DOHH2 (cell line): Measurements from ENCODE around the gene MUC6.

Experiments
- H3F3A ChIP-seq: fragments of 200-600 bp; sonication (generic), shearing (Covaris generic); 2 replicates; pipeline ENCODE4 v1.6.0; 2016; ENCODE audit warnings: antibody characterized with exemption, mild to moderate bottlenecking; ENCODE audit not compliant: control insufficient read depth, insufficient read depth
- H3K27ac ChIP-seq: fragments of 200-600 bp; sonication (generic); 2 replicates; pipeline ENCODE4 v1.5.1; 2014; ENCODE audit warnings: low read depth, mild to moderate bottlenecking, low read length, moderate library complexity
- H3K27me3 ChIP-seq: fragments of 200-600 bp; sonication (generic); 2 replicates; pipeline ENCODE4 v1.6.1; 2014; ENCODE audit warnings: mild to moderate bottlenecking, low read length, mixed read lengths; ENCODE audit not compliant: control insufficient read depth
- H3K36me3 ChIP-seq: fragments of 200-600 bp; sonication (generic); 2 replicates; pipeline ENCODE4 v1.6.1; 2014; ENCODE audit warnings: mild to moderate bottlenecking, low read length, moderate library complexity, mixed read lengths; ENCODE audit not compliant: control insufficient read depth
- H3K4me1 ChIP-seq: fragments of 200-600 bp; sonication (generic); 2 replicates; pipeline ENCODE4 v1.6.1; 2014; ENCODE audit warnings: mild to moderate bottlenecking, low read length, mixed read lengths; ENCODE audit not compliant: control insufficient read depth
- H3K4me2 ChIP-seq: fragments of 200-600 bp; sonication (generic); 2 replicates; pipeline ENCODE4 v1.6.0; 2014; ENCODE audit warnings: mild to moderate bottlenecking, low read length, moderate library complexity
- H3K4me3 ChIP-seq: fragments of 200-600 bp; sonication (generic); 2 replicates; pipeline ENCODE4 v1.5.1; 2014; ENCODE audit warnings: mild to moderate bottlenecking, low read length, mixed read lengths
- H3K79me2 ChIP-seq: fragments of 200-600 bp; sonication (generic); 2 replicates; pipeline ENCODE4 v1.6.1; 2014; ENCODE audit warnings: mild to moderate bottlenecking, low read length, mixed read lengths; ENCODE audit not compliant: control insufficient read depth
- H3K9me2 ChIP-seq: fragments of 200-600 bp; sonication (generic); replicated peaks from 2 replicates; pipeline ENCODE4 v1.6.1; 2014; ENCODE audit warnings: mild to moderate bottlenecking, low read length, mixed read lengths; ENCODE audit not compliant: control insufficient read depth
- H3K9me3 ChIP-seq: fragments of 200-600 bp; sonication (generic); 2 replicates; pipeline ENCODE4 v1.6.1; 2014; ENCODE audit warnings: antibody characterized with exemption, low read length, mixed read lengths; ENCODE audit not compliant: control insufficient read depth, insufficient read depth
- H4K20me1 ChIP-seq: fragments of 200-600 bp; sonication (generic); 2 replicates; pipeline ENCODE4 v1.6.0; 2014; ENCODE audit warnings: low read depth, mild to moderate bottlenecking, antibody characterized with exemption, low read length, moderate library complexity; ENCODE audit not compliant: control insufficient read depth, insufficient read depth
- EZH2phosphoT487 ChIP-seq: fragments of 200-600 bp; sonication (generic); IDR thresholded peaks from 2 replicates; pipeline ENCODE4 v1.6.1; 2017; ENCODE audit warnings: borderline replicate concordance, mild to moderate bottlenecking, antibody characterized with exemption, low read length, moderate library complexity, mixed read lengths
- TF ChIP-seq, protein P1 (sequence below): fragments of 200-600 bp; sonication (generic); IDR thresholded peaks from one replicate; pipeline ENCODE4 v1.5.1; 2014; ENCODE audit warnings: antibody characterized with exemption, mild to moderate bottlenecking, low read depth, low read length; ENCODE audit not compliant: poor library complexity, severe bottlenecking

The MUC6 gene

DNA sequence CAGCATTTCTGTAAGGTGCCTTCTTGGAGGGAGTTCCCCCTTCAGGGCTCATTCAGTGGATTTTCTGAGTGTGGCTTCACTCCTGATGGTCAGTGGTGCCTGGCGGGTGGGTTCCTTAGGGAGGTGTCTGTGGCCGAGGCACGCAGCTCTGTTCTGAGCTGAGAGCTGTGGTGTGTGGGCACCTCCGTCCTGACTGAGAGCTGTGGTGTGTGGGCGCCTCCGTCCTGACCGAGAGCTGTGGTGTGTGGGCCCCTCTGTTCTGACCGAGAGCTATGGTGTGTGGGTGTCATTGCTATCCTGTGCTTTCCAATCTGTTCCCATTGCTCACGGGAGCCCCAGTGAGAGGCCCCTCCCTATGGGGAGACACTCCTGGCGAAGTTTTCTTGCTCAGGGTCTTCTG is 39.8 kb downstream of the MUC6 start:
- no peak for TF ChIP-seq EZH2phosphoT487
- TF ChIP-seq, protein P1, sequence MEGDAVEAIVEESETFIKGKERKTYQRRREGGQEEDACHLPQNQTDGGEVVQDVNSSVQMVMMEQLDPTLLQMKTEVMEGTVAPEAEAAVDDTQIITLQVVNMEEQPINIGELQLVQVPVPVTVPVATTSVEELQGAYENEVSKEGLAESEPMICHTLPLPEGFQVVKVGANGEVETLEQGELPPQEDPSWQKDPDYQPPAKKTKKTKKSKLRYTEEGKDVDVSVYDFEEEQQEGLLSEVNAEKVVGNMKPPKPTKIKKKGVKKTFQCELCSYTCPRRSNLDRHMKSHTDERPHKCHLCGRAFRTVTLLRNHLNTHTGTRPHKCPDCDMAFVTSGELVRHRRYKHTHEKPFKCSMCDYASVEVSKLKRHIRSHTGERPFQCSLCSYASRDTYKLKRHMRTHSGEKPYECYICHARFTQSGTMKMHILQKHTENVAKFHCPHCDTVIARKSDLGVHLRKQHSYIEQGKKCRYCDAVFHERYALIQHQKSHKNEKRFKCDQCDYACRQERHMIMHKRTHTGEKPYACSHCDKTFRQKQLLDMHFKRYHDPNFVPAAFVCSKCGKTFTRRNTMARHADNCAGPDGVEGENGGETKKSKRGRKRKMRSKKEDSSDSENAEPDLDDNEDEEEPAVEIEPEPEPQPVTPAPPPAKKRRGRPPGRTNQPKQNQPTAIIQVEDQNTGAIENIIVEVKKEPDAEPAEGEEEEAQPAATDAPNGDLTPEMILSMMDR = no peak
- Histone ChIP-seq H3K9me2 (no peaks in the 10 kb centered on the region), H3K27ac (no peak overlapping the region), H3K27me3 (no peaks in the 10 kb centered on the region), H4K20me1 (no peaks in the 10 kb centered on the region), H3K36me3 (peaks cover 30% of the 10 kb centered on the region), H3K4me2 (no peak overlapping the region), H3K79me2 (no peaks in the 10 kb centered on the region), H3K9me3 (peaks cover 7% of the 10 kb centered on the region; the same call in 1 of the 2 replicates), H3K4me3 (no peak overlapping the region), H3K4me1 (peaks cover 4% of the 10 kb centered on the region), H3F3A (0 out of 2 replicates have a peak, but pooled peaks cover 5% of the 10 kb centered on the region)

DNA sequence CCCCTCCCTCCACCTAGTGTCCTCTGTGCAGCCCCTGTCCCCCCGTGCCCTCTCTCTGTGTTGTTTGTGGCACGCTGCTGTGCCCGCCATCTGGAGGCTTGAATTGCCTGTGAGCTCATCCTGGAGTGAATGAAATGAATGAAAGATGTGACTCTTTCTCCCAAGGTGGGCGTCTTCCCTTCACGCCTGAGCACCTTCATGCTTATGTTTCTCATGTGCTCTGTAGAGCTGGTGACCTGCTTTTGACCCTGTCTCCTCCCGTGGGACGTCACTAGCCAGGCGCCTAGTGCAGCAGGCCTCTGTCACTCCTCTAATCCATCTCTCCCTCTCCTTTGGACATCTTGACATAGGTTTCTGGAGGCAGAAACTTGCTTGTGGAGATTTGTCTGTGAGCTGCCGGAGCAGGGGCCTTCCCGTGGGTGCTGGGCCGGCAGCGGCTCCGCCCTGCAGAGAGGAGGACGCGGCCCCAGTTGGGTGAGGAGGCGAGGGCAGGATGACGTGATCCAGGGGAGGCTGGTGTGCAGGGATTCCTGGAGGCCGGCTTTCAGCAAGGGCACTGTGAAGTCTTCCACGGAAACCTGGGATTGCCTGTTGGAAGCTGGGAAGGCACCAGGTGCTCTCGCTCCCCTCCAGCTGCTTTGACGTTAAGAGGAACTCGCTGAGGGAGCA is 40.6 kb downstream of the MUC6 start:
- H3K4me1 ChIP-seq = peaks cover 4% of the 10 kb centered on the region

GRCh38 chr11:995044-995751 is 41.3 kb downstream of the MUC6 start:
- no peaks in the 10 kb centered on the region for H3K9me2 ChIP-seq
- no peak overlapping the region for H3K4me3 ChIP-seq
- no peaks in the 10 kb centered on the region for H3K79me2 ChIP-seq
- H3K36me3 ChIP-seq = peaks cover 30% of the 10 kb centered on the region
- no peaks in the 10 kb centered on the region for H4K20me1 ChIP-seq
- H3K9me3 ChIP-seq = peaks cover 7% of the 10 kb centered on the region; the same call in 1 of the 2 replicates
- TF ChIP-seq, protein P1 = no peak
- no peak for TF ChIP-seq EZH2phosphoT487
- no peak overlapping the region for H3K4me2 ChIP-seq
- peaks cover 4% of the 10 kb centered on the region for H3K4me1 ChIP-seq
- H3K27ac ChIP-seq = no peak overlapping the region
- H3F3A ChIP-seq = 0 out of 2 replicates have a peak, but pooled peaks cover 5% of the 10 kb centered on the region
- H3K27me3 ChIP-seq = no peaks in the 10 kb centered on the region

More for the DNA sequence above, 40.6 kb downstream of the MUC6 start:
- Histone ChIP-seq H3K27ac (no peak overlapping the region), H3K36me3 (peaks cover 30% of the 10 kb centered on the region), H3K27me3 (no peaks in the 10 kb centered on the region), H3K79me2 (no peaks in the 10 kb centered on the region), H3K4me3 (no peak overlapping the region), H3K9me2 (no peaks in the 10 kb centered on the region), H4K20me1 (no peaks in the 10 kb centered on the region), H3K4me2 (no peak overlapping the region), H3K9me3 (peaks cover 7% of the 10 kb centered on the region; the same call in 1 of the 2 replicates), H3F3A (0 out of 2 replicates have a peak, but pooled peaks cover 5% of the 10 kb centered on the region)
- TF ChIP-seq, protein P1 = no peak
- no peak for TF ChIP-seq EZH2phosphoT487
